ENCODE data around the gene TPT1.

TPT1 gene

GRCh38 chr13:45292176-45292575 is 48.8 kb downstream of the TPT1 start:
- no CpG with 5 or more reads among the region's 1 CpG for WGBS (ENCODE audit: insufficient coverage, insufficient read length)

GRCh38 chr13:45289936-45290563 is 50.9 kb downstream of the TPT1 start:
- DNase-seq (ENCODE audit: low read depth, low spot score) = no peak
- no peaks in the 10 kb centered on the region for H3K36me3 ChIP-seq (ENCODE audit: control insufficient read depth, insufficient read depth, low read length)
- no peak overlapping the region for H3K27ac ChIP-seq (ENCODE audit: low read length)
- no peaks in the 10 kb centered on the region for H3K4me1 ChIP-seq (ENCODE audit: control insufficient read depth, insufficient read depth, low read length)
- no CpG with 5 or more reads among the region's 3 CpGs for WGBS (ENCODE audit: insufficient coverage, insufficient read length)
- H3K4me3 ChIP-seq (ENCODE audit: low read length) = no peak overlapping the region
- H3K27me3 ChIP-seq (ENCODE audit: control insufficient read depth, insufficient read depth, low read length) = no peaks in the 10 kb centered on the region
- H3K9me3 ChIP-seq (ENCODE audit: control insufficient read depth, insufficient read depth, low read length) = no peaks in the 10 kb centered on the region

More at GRCh38 chr13:45292176-45292575, 48.8 kb downstream of the TPT1 start:
- Histone ChIP-seq H3K4me3 (ENCODE audit: low read length) (no peak overlapping the region), H3K9me3 (ENCODE audit: control insufficient read depth, insufficient read depth, low read length) (no peaks in the 10 kb centered on the region), H3K4me1 (ENCODE audit: control insufficient read depth, insufficient read depth, low read length) (no peaks in the 10 kb centered on the region), H3K27me3 (ENCODE audit: control insufficient read depth, insufficient read depth, low read length) (no peaks in the 10 kb centered on the region), H3K27ac (ENCODE audit: low read length) (no peak overlapping the region), H3K36me3 (ENCODE audit: control insufficient read depth, insufficient read depth, low read length) (no peaks in the 10 kb centered on the region)
- no peak for DNase-seq (ENCODE audit: low read depth, low spot score)
